Stomach (tissue), 9 donors: ENCODE data around the gene NEURL3. TPM values are rescaled to one million over a fixed set of nuclear protein-coding genes. Genes with fewer than 3 reads are reported as not detected.

ENCODE experiments used
- DNase-seq, 2 donors: peaks; one replicate each; pipeline versions ENCODE4 v3.0.0 to v3.0.0-alpha.2; 2013 to 2019
- H3K27ac ChIP-seq, 5 donors: fragments of 200-600 bp in 4 of 5; sonication (generic) in 4 of 5; one replicate each; pipeline ENCODE4 v1.5.1; 2013 to 2019; ENCODE audit warnings: mild to moderate bottlenecking in 1 of 5, moderate library complexity in 1 of 5
- H3K27me3 ChIP-seq, 3 donors: fragments of 200-600 bp; sonication (generic); one replicate each; pipeline ENCODE4 v1.5.1; 2017 to 2019; ENCODE audit warnings: mixed run types in 1 of 3
- H3K36me3 ChIP-seq, 4 donors: fragments of 200-600 bp; sonication (generic); 1 replicate in 3 of 4; 2 replicates in 1 of 4; pipeline ENCODE4 v1.5.1; 2016 to 2019
- H3K4me1 ChIP-seq, 4 donors: fragments of 200-600 bp; sonication (generic); one replicate each; pipeline ENCODE4 v1.5.1; 2016 to 2019
- H3K4me3 ChIP-seq, 4 donors: fragments of 200-600 bp; sonication (generic) in 3 of 4; one replicate each; pipeline ENCODE4 v1.5.1; 2016 to 2019; ENCODE audit warnings: mild to moderate bottlenecking in 1 of 4
- H3K9me3 ChIP-seq, 4 donors: fragments of 200-600 bp; sonication (generic); one replicate each; pipeline ENCODE4 v1.5.1; 2016 to 2019
- EP300 ChIP-seq: sonication (generic); formaldehyde crosslinking; IDR thresholded peaks from one replicate; pipeline ENCODE4 v1.6.1; 2017; ENCODE audit warnings: antibody characterized with exemption
- POLR2A ChIP-seq, 4 donors: fragments of 450-650 bp; IDR thresholded peaks; one replicate each; pipeline ENCODE4 v1.6.1; 2016; ENCODE audit warnings: antibody characterized with exemption in 4 of 4, control low read depth in 2 of 4, mild to moderate bottlenecking in 1 of 4, moderate library complexity in 1 of 4
- POLR2AphosphoS5 ChIP-seq, 3 donors: sonication (generic); formaldehyde crosslinking; IDR thresholded peaks; one replicate each; pipeline ENCODE4 v1.6.1; 2016; ENCODE audit warnings: antibody characterized with exemption in 3 of 3
- WGBS, 5 donors: extraction: QIAGEN DNeasy Blood & Tissue Kit in 3 of 5; methylation state at CpG; one replicate each; pipeline versions ENCODE4 v1.1.5 to v1.1.7; 2013 to 2018; 5-methylcytosine and 5-hydroxymethylcytosine counted together
- intact Hi-C: fragments of 100-400 bp; cut with DNase I; formaldehyde crosslinking; loops from one replicate; pipeline ENCODE4 v1.15.1; 2023; ENCODE audit warnings: low total_unique reads
- polyA plus RNA-seq, 3 donors: library from polyadenylated mRNA; stranded (reverse); fragments of 200-250 nt; gene quantifications; one replicate each; pipeline ENCODE4 v1.2.3, GENCODE V29; 2013
- total RNA-seq, 5 donors: library from RNA; depleted of rRNA; stranded (reverse); fragments of >200 nt; gene quantifications; one replicate each; pipeline versions ENCODE4 v1.1.0 to v1.2.3, GENCODE V29; 2014 to 2016
- TF ChIP-seq, protein P1 (sequence below), 7 experiments: fragments of 450-650 bp in 4 of 7; fragments of 200-600 bp in 3 of 7; sonication (generic) in 3 of 7; IDR thresholded peaks; one replicate each; pipeline ENCODE4 v1.5.1; 2016 to 2019; ENCODE audit warnings: antibody characterized with exemption in 7 of 7, control low read depth in 2 of 7, mild to moderate bottlenecking in 1 of 7
- donor health status: healthy with polysubstance abuse.
- donor health status: Bipolar disorder and iron deficiency.
- donor health status: healthy.

Gene NEURL3
- total and polyA plus RNA-seq, 8 donors, result 0.50 to 12.7 (median 1.6) TPM; not detected in 4

DNA sequence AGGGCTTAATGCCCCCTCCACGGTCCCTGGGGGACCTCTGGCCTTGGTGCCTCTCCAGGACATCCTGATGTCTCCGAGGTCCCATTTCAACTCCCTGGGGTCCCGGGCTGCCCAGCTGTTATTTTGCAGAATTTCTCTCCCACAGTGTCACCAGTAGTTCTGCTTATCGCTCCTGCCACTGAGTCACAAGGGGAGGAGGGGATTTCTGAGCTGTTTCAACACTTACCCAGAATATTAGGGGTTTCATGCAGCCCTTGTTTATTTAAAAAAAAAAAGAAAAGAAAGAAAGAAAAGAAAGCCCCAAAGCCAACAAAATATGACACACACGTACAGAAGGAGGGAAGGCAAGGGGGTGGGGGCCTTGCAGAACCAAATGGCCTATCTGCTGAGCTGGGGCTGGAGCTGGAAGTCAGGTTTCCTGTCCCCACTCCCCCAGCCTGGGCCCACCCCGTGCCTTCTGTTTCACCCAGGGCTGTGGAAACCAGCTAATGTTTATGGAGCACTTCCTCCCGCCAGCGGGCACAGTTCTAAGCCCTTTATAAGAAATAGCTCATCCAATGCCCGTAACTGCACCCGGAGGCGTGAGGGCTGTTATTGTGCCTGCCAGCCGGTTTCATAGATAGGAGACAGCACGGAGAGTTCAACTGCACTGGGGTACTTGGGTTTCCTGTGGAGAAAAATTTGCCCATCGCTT, 23.0 kb upstream of the NEURL3 start:
- WGBS, 5 donors, result 37 to 55% (median 50%) methylated on average over 13 to 14 of the region's 14 CpGs
- Histone ChIP-seq H3K4me3 (peak overlapping the region; percentile 52 to 64 (median 59)), H3K4me1 (peaks cover 32 to 67% (median 51%) of the 10 kb centered on the region in 4 donors), H3K36me3 (no peaks in the 10 kb centered on the region), H3K27ac (peak overlapping the region; percentile 40 to 99 (median 91)), H3K9me3 (no peaks in the 10 kb centered on the region), H3K27me3 (no peaks in the 10 kb centered on the region)
- intact Hi-C loops, result no loop called here
- TF ChIP-seq, protein P1, sequence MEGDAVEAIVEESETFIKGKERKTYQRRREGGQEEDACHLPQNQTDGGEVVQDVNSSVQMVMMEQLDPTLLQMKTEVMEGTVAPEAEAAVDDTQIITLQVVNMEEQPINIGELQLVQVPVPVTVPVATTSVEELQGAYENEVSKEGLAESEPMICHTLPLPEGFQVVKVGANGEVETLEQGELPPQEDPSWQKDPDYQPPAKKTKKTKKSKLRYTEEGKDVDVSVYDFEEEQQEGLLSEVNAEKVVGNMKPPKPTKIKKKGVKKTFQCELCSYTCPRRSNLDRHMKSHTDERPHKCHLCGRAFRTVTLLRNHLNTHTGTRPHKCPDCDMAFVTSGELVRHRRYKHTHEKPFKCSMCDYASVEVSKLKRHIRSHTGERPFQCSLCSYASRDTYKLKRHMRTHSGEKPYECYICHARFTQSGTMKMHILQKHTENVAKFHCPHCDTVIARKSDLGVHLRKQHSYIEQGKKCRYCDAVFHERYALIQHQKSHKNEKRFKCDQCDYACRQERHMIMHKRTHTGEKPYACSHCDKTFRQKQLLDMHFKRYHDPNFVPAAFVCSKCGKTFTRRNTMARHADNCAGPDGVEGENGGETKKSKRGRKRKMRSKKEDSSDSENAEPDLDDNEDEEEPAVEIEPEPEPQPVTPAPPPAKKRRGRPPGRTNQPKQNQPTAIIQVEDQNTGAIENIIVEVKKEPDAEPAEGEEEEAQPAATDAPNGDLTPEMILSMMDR (IDR thresholded peaks at IDR 0.05), result no peak
- peak in 2 of 3 donors; percentile 17 to 40 for TF ChIP-seq POLR2AphosphoS5 (IDR thresholded peaks at IDR 0.05)
- peak; percentile 27 for TF ChIP-seq EP300
- no peak for TF ChIP-seq POLR2A (IDR thresholded peaks at IDR 0.05)
- DNase-seq, result peak in 1 of 2 donors; percentile 74

DNA sequence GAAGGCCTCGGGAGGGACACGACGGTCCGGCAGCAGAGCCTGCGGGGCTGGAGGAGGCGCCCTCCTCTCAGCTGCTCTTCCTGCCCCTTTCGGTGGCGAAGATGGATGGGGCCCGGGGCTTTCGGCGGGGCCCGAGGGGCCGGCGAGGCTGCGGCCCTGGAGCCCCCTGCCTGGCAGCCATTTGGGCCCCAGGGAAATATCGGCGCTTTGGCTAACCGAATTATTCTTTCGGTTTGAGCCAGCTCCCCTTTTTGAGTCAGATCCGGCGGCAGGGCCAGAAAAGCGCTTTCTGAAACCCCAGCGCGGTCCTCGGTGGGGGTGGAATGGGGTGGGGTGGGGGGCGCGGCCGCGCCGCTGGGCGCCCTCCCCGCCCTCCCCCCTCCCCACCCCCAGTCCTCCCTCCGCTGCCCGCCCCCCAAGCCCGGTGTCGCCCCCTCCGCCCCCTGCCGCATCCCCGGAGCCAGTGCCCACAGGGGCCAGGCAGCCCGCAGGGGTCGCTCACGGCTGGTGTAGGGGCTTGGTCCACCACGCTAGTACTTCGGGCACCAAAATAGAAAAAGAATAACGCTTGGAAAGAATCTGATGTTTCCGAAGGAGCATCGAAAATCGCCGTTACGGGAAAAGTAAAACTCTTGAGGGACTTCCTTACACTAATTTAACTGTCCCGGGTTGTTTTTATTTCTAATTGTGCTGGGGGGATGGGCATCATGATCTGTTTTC, 22.3 kb upstream of the NEURL3 start:
- DNase-seq, result peak in 1 of 2 donors; percentile 74
- intact Hi-C loops, result no loop called here
- TF ChIP-seq, protein P1 (IDR thresholded peaks at IDR 0.05), result peak in 1 of 7 experiments; percentile 39
- no peak for TF ChIP-seq POLR2A (IDR thresholded peaks at IDR 0.05)
- no peaks in the 10 kb centered on the region for H3K9me3 ChIP-seq
- H3K4me1 ChIP-seq, result peaks cover 25 to 60% (median 44%) of the 10 kb centered on the region in 4 donors
- peak overlapping the region; percentile 52 to 64 (median 59) for H3K4me3 ChIP-seq
- no peaks in the 10 kb centered on the region for H3K36me3 ChIP-seq
- WGBS, 5 donors, result 3 to 5% (median 5%) methylated on average over 28 to 51 of the region's 51 CpGs
- peak overlapping the region; percentile 40 to 99 (median 91) for H3K27ac ChIP-seq
- no peaks in the 10 kb centered on the region for H3K27me3 ChIP-seq

DNA sequence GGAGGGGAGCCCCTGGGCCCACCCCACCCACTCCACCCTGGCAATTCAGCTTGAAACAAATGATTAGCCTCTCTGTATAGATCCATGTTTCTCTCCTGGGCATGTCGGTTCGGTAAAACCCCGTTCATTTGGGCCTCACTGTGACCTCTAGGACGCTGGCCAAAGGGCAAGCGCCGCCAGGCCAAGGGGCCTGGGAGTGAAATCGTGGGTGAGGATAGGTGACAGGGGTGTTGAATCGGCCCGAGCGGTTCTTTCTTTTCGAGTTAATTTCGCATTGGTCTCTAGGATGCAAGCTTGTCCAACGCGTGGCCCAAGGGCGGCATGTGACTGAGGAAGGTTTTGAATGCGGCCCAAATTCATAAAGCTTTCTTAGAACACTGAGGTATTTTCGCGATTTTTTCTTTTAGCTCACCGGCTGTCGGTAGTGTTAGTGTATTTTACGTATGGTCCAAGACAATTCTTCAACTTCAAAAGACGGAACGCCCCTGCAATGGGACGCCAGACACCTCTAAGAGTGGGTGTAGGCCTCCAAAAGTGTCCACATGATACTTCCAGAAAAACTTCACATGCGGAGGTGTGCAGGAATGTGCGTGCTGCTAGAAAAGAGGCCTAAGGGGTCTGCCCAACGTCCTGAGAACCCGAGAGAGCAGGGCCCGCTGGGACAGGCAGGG, 21.6 kb upstream of the NEURL3 start:
- H3K27me3 ChIP-seq, result no peaks in the 10 kb centered on the region
- H3K36me3 ChIP-seq, result no peaks in the 10 kb centered on the region
- H3K4me3 ChIP-seq, result peak overlapping the region; percentile 52 to 64 (median 59)
- peaks cover 18 to 55% (median 37%) of the 10 kb centered on the region in 4 donors for H3K4me1 ChIP-seq
- H3K9me3 ChIP-seq, result no peaks in the 10 kb centered on the region
- intact Hi-C loops, result no loop called here
- no peak for DNase-seq
- 77 to 86% (median 83%) methylated on average over 28 to 29 of the region's 29 CpGs for WGBS, 5 donors
- peak overlapping the region; percentile 38 to 99 (median 91) for H3K27ac ChIP-seq
- TF ChIP-seq EP300 (no peak), POLR2AphosphoS5 (IDR thresholded peaks at IDR 0.05) (no peak), POLR2A (IDR thresholded peaks at IDR 0.05) (no peak)
- TF ChIP-seq, protein P1 (IDR thresholded peaks at IDR 0.05), result no peak

DNA sequence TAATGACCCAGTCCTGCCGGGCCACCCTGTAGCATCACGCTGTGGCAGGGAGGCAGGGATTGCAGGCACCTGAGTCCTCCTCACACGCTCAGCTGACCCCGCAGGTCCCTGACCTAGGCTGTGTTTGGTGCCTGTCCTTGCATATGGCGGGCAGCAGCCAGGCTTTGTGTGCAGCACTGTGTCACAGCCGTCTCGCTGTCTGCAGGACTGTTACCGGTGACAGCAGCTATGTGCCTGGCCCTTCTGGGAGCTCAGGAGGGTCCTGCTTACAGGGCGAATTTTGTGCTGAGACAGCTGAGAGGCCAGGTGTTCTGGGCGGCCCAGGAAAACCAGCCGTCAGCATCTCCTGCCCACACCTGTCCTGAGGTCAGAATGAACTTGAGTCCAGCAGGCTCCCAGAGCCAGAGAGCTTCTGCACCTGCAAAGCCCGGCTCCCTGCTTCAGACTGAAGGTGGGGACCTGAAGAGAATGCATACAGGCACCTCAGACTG, 21.0 kb upstream of the NEURL3 start:
- TF ChIP-seq POLR2AphosphoS5 (IDR thresholded peaks at IDR 0.05) (no peak), POLR2A (IDR thresholded peaks at IDR 0.05) (no peak), EP300 (no peak)
- TF ChIP-seq, protein P1 (IDR thresholded peaks at IDR 0.05), result no peak
- WGBS, 5 donors, result 93 to 97% (median 96%) methylated on average over 6 to 12 of the region's 12 CpGs
- no peak overlapping the region for H3K27ac ChIP-seq
- intact Hi-C loops, result no loop called here
- H3K27me3 ChIP-seq, result no peaks in the 10 kb centered on the region
- peak in 1 of 2 donors; percentile 43 for DNase-seq
- no peaks in the 10 kb centered on the region for H3K9me3 ChIP-seq
- H3K4me3 ChIP-seq, result no peak overlapping the region
- peaks cover 12 to 49% (median 32%) of the 10 kb centered on the region in 4 donors for H3K4me1 ChIP-seq
- H3K36me3 ChIP-seq, result no peaks in the 10 kb centered on the region
